HG03097 (cell line): ENCODE results near the gene MIPOL1.
"Not testable (repeated sequence)": the region's sequence is repeated elsewhere in the genome, so short reads cannot be mapped to it uniquely, and the experiment has no call there.

Source experiments
- ATAC-seq: cut with Tn5 transposase; IDR thresholded peaks from one replicate; pipeline ENCODE4 v1.9.1; 2021; ENCODE audit not compliant: unreplicated experiment, low FRiP score

Gene MIPOL1

DNA sequence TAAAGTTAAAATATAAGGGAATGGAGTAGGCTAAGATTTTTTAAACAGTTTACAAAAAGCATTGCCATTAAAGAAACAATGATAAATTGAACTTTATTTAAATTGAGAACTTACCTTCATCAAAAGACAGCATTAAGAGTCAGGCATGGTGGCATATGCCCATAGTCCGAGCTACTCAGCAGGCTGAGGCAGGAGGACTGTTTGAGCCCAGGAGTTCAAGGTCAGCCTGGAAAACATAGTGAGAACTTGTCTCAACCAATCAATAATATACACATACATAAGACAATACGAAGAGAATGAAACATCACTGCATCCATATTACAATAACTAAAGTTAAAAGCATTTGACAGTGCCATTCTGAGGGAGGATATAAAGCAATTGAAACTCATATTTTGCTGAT lies 299.7 kb downstream of the MIPOL1 start:
- ATAC-seq, result no peak

DNA sequence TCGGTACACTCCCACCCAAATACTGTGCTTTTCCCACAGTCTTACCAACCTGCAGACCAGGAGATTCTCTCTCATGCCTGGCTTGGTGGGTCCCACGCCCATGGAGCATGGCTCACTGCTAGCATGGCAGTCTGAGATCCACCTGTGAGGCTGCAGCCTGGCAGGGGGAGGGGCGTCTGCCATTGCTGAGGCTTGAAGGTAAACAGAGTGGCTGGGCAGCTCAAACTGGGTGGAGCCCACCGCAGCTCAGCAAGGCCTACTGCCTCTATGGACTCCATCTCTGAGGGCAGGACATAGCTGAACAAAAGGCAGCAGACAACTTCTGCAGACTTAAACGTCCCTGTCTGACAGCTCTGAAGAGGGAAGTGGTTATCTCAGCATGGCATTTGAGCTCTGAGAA lies 304.1 kb downstream of the MIPOL1 start:
- no peak for ATAC-seq

DNA sequence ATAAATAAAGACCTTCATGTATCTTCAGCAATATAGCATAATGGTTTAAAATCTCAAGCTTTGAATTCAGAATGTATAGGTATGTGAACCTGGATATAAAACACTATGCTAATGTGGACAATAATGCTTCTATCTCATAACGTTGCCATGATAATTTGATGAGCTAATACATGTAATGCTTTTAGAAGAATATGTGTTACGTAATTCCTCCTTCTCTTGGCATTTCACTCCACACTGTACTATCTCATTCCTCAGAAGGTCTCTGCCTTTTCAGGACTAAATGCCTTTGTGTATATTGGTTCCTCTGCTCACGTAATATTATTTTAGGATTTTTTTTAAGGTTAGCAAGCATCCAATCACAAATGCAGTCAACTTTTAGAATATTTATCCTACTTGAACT lies 310.8 kb downstream of the MIPOL1 start:
- ATAC-seq, result no peak

DNA sequence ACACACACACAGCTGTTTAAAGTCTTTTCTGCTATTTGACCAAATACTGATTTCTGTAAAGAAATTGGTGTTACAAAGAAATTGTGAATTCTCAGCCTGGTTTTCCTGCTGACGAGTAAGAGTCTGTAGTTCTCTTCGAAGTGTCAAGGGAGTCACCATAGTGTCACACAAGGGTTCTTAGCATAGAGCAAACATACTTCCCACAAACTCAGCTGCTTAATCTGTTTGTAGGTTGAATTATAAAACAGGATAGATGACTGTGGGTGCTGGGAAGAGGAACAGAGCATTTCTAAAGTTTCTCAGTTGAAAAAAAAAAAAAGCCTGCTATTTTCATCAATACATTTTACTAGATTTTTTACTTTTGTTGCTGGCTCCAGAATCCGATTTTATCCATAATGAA lies 314.4 kb downstream of the MIPOL1 start:
- no peak for ATAC-seq

DNA sequence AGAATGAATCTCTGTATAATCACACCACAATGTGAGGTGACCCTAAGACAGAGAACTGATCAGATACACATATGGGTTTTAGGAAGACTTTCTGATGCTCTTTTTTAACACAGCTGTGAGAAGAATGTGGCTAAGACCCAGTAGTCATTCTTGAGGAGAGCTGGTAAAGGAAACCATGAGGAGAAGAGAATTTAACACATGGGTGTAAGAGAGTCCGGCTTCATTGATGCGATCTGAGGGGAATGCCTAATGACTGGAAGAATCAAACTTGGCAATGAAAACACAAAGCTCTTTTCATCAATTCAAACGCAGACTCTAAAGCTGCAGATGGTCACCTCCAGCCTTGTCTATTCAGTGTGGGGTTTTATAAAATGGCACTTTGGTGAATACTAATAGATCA lies 318.0 kb downstream of the MIPOL1 start:
- ATAC-seq, result no peak

DNA sequence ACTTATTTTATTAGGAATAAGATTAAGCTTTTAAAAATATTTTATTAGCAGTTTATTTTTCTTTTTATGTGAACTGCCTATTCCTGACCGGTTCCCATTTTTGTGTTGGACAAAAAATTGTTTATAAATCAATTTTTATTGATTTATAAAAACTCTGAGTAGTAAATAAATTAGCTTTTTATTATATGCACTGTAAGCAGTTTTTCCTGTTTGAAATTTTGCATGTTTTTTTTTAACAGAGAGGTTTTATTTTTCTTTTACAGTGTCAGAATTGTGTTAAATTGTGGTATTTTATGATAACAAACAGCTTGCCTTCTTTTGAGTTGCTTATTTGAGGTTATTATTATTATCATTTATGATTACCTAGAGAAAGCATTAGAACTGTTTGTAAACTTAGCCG lies 329.3 kb downstream of the MIPOL1 start:
- ATAC-seq, result no peak

DNA sequence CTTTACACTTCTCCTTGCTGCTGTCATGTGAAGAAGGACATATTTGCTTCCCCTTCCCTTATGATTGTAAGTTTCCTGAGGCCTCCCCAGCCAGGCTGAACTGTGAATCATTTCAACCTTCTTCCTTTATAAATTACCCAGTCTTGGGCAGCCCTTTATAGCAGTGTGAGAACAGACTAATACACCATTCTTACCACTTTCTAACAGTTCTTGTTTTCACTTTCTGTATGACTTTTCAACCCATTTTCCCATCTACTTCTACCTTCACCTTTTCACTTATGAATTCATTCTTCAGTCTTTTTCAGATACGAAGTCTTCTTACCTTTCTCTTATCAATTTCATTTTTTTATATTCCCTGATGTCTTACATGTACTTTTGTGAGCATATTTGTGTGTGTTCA lies 342.3 kb downstream of the MIPOL1 start:
- no peak for ATAC-seq

DNA sequence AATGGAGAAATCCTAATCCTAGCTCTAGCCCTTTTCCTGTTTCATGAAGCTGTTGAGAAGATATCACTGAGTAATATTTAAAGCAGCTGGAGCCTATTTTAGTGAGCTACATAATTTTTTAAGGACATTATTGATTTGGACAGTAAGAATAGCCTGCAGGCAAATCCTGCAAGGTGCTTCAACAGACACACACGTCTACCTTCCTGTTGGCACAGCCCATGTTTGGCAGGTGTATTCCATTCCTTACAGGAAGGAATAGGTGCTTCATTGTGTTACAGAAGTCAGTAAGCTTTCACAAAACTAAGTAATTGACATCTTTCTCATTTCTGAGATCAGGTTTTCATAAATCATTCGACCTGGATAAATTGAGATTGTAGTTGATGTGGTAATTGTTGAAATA lies 346.7 kb downstream of the MIPOL1 start:
- no peak for ATAC-seq

DNA sequence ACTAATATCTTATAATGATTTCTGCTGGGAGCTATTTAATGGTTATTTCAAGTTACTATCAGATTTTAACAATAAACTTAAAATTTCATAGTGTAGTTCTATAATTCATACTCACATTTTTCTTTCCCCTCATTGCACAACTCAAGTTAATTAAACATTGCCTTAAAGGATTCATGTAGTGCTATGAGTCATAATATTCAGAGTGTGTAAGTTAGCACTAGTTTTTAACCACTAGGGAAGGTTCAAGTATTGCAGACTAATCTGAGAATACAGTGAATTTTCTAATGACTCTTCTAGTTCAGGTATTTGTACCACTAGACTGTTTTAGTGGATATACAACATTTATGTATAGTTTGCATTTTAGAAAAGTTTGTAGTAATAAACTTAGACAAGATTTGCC lies 347.4 kb downstream of the MIPOL1 start:
- ATAC-seq, result no peak

DNA sequence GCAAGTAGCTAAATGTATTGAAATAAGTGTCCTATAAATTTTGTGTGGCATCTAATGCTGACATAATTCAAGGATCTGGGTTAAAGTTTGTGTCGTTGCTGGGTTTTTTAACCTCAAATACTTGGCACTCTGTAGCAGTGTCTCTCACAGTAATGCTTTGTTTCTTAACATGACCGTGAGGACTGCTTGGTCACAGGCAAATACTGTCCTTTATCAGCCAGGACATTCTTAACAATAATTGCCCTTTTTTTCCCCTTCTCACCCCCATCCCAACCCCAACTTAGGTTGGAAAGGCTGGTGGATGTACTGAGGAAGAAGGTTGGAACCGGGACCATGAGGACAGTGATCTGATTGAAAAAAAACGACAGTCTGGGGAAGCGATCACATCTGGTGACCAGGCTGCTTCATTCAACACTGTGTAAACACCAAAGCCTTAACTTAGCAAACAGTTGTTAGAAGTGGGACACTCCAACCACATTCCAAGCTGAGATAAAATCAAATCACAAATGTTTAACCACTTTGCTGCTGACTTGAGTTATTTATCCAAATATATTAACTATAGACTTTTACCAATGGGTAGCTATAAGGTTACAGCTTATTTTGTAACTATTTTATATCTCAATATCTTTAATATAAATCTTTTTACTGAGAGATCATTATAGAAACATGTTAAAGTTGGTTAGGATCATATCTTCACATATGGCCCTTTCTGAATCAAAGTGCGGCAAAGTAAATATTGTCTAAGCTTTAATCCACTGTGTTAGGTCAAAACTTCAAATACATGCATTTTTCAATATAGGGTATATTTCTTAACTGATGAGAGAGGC lies 349.1 kb downstream of the MIPOL1 start:
- no peak for ATAC-seq

DNA sequence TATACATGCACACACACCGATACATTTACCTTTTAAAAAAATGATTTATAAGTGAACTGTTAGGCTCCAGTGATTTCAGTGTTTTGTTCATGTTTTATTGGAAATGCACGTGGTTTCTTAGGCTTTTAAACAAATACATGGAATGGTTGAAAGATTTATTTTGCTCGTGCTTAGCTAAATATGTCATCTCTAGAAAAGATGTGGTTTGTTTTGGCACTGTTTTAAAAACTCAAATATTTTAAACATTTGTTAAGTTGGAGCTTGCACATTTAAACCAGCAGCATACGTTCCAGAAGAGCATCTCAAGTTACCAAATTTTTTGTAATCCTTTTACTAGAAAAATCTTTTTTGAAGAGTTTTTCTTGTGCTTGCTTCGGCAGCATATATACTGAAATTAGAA lies 352.8 kb downstream of the MIPOL1 start:
- no peak for ATAC-seq

DNA sequence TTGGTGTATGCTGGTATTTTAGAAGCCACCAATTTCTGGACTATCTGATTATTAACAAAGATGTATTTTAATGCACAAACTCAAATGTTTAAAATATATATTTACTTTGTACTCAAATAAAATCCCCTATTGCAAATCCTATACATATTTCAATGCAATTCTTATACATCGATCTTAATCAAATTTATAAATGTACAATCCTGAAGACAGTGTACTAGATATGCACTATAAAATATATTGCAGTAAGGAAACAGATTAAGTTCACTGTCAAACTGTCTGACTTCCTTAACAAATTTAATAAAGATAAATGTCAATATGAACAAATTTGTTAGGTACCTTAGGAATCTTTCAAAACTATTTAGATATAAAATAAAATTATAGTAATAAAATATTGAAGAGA lies 353.4 kb downstream of the MIPOL1 start:
- ATAC-seq, result no peak

DNA sequence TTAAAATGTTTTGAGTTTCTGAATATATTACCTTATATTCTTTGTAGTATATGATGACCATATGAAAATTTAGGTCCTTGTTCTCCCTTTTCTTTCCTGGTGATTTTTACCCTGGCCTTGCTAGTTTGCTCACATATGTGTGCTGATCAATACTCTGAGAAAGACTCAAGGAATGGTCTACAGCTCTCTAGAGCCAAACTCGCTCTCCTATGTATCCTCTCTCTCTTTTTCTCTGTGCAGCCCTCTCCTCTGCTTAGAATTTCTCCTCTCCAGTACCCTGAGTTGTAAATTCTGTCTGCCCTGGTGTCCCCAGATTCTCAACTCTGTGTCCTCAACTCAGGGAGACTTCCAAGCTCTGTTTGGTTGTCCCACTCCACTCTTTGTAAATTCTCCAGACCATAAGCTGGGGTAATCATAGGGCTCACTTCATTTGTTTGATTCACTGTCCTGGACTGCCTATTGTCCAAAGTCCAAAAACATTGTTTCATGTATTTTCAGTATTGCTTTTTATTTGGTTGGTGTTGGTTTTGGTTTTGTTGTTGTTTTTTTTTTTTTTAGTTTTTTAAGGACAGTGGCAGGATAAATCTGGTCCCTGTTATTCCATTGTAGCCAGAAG lies 356.3 kb downstream of the MIPOL1 start:
- no peak for ATAC-seq

DNA sequence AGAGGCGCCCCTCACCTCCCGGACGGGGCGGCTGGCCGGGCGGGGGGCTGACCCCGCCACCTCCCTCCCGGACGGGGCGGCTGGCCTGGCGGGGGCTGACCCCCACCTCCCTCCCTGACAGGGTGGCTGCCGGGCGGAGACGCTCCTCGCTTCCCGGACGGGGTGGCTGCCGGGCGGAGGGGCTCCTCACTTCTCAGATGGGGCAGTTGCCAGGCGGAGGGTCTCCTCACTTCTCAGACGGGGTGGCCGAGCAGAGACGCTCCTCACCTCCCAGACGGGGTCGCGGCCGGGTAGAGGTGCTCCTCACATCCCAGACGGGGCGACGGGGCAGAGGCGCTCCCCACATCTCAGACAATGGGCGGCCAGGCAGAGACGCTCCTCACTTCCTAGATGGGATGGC lies 357.9 kb downstream of the MIPOL1 start:
- not testable (repeated sequence) for ATAC-seq

DNA sequence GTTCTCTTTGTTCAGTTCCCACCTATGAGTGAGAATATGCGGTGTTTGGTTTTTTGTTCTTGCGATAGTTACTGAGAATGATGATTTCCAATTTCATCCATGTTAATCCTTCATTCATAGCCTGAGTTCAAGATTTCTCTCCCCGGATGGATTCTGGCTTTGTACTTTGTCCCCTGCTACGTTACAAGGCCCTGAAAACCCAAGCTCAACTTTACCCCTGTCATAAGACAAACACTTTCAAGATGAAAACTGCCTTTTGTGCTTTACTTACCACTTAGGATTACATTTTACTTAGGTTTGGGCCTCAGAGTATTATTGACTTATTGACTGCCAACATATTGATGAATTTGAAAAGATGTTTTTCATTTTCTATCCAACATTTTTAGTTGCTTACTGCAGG lies 361.0 kb downstream of the MIPOL1 start:
- no peak for ATAC-seq

DNA sequence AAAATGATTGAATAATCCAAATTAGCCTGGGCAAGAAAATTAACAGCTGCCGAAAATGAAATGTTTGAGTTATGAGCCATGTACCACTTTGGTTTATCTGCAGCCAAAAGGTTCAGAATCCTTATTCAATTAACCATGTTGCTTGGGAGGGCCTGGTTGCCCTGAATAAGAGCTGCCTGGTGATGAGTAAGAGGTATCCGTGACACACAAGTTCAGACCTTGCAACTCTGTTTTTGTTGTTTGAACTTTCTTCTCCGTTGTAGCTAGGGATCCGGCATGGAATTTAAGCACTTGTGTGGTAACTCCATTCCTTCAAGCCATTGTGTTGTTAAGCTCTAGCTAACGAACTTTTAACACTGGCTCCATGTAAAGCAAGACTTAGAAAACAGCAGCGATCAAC lies 361.6 kb downstream of the MIPOL1 start:
- no peak for ATAC-seq

DNA sequence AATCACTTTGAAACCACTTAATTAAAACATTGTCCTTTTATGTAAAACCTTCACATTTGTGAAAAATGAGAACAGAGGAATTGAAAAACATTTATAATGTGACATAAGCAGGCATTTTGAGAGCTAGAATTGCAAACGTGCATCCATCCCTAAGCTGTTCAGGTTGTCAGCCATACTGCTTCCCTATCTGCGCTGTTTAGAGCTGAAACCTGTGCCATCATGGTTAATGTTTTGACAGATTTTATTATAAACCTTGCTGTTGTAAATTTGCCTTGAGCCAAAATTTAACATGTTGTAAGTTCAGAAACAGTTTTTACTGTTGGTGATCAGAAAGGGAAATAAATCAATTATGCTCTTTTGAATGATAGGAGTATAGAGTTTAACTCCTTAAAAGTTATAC lies 365.5 kb downstream of the MIPOL1 start:
- no peak for ATAC-seq

DNA sequence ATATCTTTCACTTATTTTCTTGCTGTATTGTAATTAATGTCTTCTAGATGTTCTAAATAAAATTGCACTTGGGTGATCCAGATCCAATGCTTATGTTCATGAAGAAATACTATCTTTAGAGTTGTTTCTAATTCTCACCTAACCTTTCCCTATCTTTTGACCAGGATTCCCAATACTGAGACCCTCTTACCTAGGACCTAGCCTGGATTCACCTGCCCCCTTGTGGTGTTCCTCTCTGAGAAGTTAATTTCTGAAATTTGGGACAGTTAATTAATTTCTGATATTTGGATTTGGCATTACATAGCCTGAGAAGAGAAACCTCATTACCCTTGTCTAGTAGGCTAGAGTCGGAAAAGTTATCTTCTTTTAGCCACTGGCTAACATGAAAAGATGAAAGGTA lies 367.8 kb downstream of the MIPOL1 start:
- ATAC-seq, result no peak

DNA sequence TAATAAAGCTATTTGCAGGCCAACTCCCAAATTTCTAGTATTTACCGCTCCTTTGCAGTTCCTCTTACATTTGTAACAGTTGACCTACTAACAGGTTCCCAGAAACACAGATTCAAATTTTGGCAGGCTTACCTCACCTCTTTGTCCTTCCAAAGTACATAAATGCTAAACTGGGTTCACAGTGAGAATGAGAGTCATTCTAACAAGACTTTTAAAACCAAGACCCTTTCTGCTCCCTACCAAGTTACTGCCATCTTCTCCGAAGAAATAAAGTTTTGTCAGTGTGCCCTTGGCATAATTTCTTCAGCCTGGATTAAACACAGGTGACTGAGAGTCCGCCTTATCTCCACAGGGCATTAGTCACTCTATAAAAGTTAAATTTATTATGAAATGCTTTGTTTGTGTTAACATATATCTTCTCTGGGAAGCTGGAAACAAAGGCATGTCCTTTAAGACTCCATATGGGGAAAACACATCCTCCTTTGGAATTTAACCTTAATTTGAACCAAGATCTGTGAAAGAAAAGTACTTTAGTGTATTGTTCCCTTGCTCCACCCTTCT lies 369.2 kb downstream of the MIPOL1 start:
- ATAC-seq, result no peak

DNA sequence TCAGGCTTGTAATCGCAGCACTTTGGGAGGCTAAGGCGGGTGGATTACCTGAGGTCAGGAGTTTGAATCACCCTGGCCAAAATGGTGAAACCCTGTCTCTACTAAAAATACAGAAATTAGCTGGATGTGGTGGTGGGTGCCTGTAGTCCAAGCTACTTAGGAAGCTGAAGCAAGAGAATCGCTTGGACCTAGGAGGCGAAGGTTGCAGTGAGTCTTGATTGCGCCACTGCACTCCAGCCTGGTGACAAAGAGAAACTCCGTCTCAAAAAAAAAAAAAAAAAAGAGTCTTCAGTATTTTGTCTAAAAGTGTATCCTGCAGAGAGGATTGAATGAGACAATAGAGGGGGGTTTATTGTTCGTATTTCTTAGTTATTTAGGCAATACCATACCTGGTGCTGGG lies 372.0 kb downstream of the MIPOL1 start:
- ATAC-seq, result no peak

DNA sequence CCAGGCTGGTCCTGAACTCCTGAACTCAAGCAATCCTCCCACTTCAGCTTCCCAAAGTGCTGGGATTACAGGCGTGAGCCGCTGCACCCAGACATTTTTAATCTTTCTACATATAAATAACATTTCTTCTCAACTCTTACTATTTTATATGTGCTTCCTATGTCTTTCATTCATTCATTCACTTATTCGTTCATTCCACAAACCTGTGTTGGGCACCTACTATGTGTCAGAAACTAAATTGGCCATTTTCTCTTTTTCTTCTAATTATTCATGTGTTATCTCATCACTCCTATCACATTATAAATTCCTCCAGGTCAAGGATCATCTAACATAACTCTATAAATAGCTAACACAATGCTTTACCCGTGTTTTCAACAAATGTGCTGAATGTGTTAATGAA lies 373.7 kb downstream of the MIPOL1 start:
- no peak for ATAC-seq

DNA sequence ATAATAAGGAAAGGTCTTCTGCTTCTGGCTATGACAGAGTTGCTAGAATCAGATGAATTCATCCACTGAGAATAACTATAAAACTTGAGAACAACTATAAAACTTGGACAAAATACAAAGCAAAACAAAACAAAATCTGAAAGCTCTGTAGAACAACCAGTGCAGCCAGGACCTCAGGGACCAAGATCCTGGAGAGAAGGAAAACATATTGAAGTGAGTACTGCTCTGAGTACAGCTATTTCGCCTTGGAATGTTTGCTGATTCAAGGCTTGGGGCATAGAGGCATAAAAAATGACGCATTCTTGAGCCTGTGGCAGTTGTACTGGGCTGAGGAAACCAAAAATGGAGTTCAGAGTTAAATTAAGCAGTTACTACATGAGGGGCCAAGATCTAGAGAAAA lies 375.6 kb downstream of the MIPOL1 start:
- no peak for ATAC-seq
